SK-N-MC (cell line): Measurements from ENCODE around the gene FYTTD1.

Experiments used
- EZH2 ChIP-seq: fragments of 200-600 bp; sonication (generic); IDR thresholded peaks from one replicate; pipeline ENCODE4 v1.6.1; 2017; ENCODE audit warnings: antibody characterized with exemption
- FOXP2 ChIP-seq: optimal IDR thresholded peaks from 2 replicates; pipeline ENCODE3; 2011; ENCODE audit warnings: mild to moderate bottlenecking, moderate library complexity; ENCODE audit not compliant: insufficient read depth; ENCODE audit errors: extremely low read length, control extremely low read depth
- POLR2AphosphoS5 ChIP-seq: IDR thresholded peaks from 2 replicates; pipeline ENCODE4 v1.6.1; 2012; ENCODE audit warnings: mild to moderate bottlenecking, low read depth, low read length, borderline replicate concordance

- TF ChIP-seq EZH2 = no peak
- TF ChIP-seq POLR2AphosphoS5 = no peak
- no peak for TF ChIP-seq FOXP2
Observed at GRCh38 chr3:197746209-197746608, 3.5 kb upstream of the FYTTD1 start.
